T-cell (primary cell): ENCODE results near the gene PAPPA. TPM values are rescaled to one million over a fixed set of nuclear protein-coding genes. Genes with fewer than 3 reads are reported as not detected.

Source experiments
- ATAC-seq, 4 experiments: fragments of 200-7000 bp in 3 of 4; fragments of 150-1000 bp in 1 of 4; cut with Tn5 transposase; replicated peaks in 1 of 4; 1 replicate in 3 of 4; 2 replicates in 1 of 4; pipeline ENCODE4 v1.10.0; 2021; ENCODE audit warnings: moderate library complexity in 3 of 4, mild to moderate bottlenecking in 2 of 4, moderate number of reproducible peaks in 1 of 4
- CTCF ChIA-PET, 2 donors: fragments of 300-600 bp; sonication (Branson Sonifier 250); formaldehyde crosslinking; loops; one replicate each; lab custom pipeline; 2022; ENCODE audit warnings: antibody characterized with exemption in 2 of 2; lab: Charles Lee
- POLR2A ChIA-PET, 2 donors: fragments of 300-600 bp; sonication (Branson Sonifier 250); formaldehyde crosslinking; loops; one replicate each; lab custom pipeline; 2022; ENCODE audit warnings: antibody characterized with exemption in 2 of 2; lab: Charles Lee
- DNase-seq, 35 experiments: peaks; one replicate each; pipeline versions ENCODE4 v3.0.0 to v3.0.0-alpha.2; 2013 to 2023
- H3K27ac ChIP-seq: one replicate; pipeline ENCODE4 v1.5.1; 2013; ENCODE audit warnings: low read length
- H3K27me3 ChIP-seq, 2 experiments: replicated peaks in 1 of 2; 1 replicate in 1 of 2; 2 replicates in 1 of 2; pipeline versions ENCODE4 v1.6.1 to v1.7.0; 2013; ENCODE audit warnings: low read length in 1 of 2, mixed read lengths in 1 of 2; ENCODE audit not compliant: control insufficient read depth in 2 of 2, insufficient read depth in 2 of 2; ENCODE audit errors: extremely low read depth in 1 of 2
- H3K36me3 ChIP-seq, 2 donors: 1 replicate in 1 of 2; 2 replicates in 1 of 2; pipeline versions ENCODE4 v1.6.1 to v1.7.0; 2013; ENCODE audit warnings: low read length in 1 of 2; ENCODE audit not compliant: control insufficient read depth in 2 of 2, insufficient read depth in 1 of 2; ENCODE audit errors: extremely low read depth in 1 of 2
- H3K4me1 ChIP-seq, 2 experiments: 1 replicate in 1 of 2; 2 replicates in 1 of 2; pipeline versions ENCODE4 v1.6.1 to v1.7.0; 2013; ENCODE audit warnings: low read length in 2 of 2, mixed read lengths in 1 of 2; ENCODE audit not compliant: insufficient read depth in 2 of 2, control insufficient read depth in 1 of 2; ENCODE audit errors: extremely low read depth in 1 of 2
- H3K4me3 ChIP-seq, 2 donors: 1 replicate in 1 of 2; 2 replicates in 1 of 2; pipeline versions ENCODE4 v1.5.1 to v1.7.0; 2013; ENCODE audit warnings: mild to moderate bottlenecking in 2 of 2, low read length in 1 of 2, moderate library complexity in 1 of 2; ENCODE audit not compliant: control insufficient read depth in 1 of 2; ENCODE audit errors: extremely low read depth in 1 of 2
- H3K9me3 ChIP-seq: 2 replicates; pipeline ENCODE4 v1.7.0; 2013
- H3K27ac Mint-ChIP-seq, 2 donors: one replicate each; pipeline ENCODE4 v1.8.0; 2020 to 2021; ENCODE audit warnings: mild to moderate bottlenecking in 2 of 2, mixed read lengths in 2 of 2
- H3K27me3 Mint-ChIP-seq, 2 donors: one replicate each; pipeline ENCODE4 v1.8.0; 2021 to 2022; ENCODE audit warnings: mixed read lengths in 2 of 2
- H3K36me3 Mint-ChIP-seq: one replicate; pipeline ENCODE4 v1.8.0; 2021; ENCODE audit warnings: mixed read lengths
- H3K4me1 Mint-ChIP-seq, 3 donors: one replicate each; pipeline ENCODE4 v1.8.0; 2020 to 2022; ENCODE audit warnings: mixed read lengths in 3 of 3, mild to moderate bottlenecking in 1 of 3
- H3K4me3 Mint-ChIP-seq, 3 donors: one replicate each; pipeline ENCODE4 v1.8.0; 2020 to 2022; ENCODE audit warnings: mild to moderate bottlenecking in 3 of 3, mixed read lengths in 3 of 3, moderate library complexity in 3 of 3
- H3K9me3 Mint-ChIP-seq, 3 donors: one replicate each; pipeline ENCODE4 v1.8.0; 2020 to 2022; ENCODE audit warnings: mixed read lengths in 3 of 3
- WGBS: methylation state at CpG from one replicate; pipeline ENCODE4 v1.1.5; 2013; ENCODE audit warnings: missing lambda C conversion rate; ENCODE audit not compliant: insufficient coverage; 5-methylcytosine and 5-hydroxymethylcytosine counted together
- total RNA-seq, 35 experiments: library from RNA in 6 of 35; stranded (reverse) in 6 of 35; fragments of 120-200 nt in 1 of 35; gene quantifications; one replicate each; pipeline versions ENCODE4 v1.2.1 to v1.2.4 and lab custom pipeline; 2013 to 2026

PAPPA gene
- total RNA-seq, 5 donors from 2014 or later (not counting 1 experiment from before 2014, with no cell fraction given) = 0.03 to 0.09 (median 0.07) TPM; not detected in 2

DNA sequence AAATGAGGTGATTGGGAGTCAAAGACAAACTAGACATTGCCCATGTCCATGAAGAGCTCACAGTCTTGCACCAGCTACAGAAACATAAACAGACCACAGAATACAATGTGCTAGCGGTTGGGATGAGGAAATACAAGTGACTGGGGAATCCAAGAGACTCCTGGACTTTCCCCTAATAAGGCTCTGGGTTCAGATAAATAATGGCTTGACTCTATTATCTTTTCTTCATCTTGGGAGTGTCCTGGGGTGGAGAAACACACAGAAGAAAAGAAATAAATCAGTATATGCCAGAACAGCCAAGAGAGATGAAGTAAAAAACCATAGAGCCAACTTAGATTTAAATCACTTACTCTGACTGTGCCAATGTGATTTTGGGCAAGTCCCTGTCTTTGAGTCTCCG lies 227.8 kb downstream of the PAPPA start:
- H3K36me3 ChIP-seq = no peaks in the 10 kb centered on the region
- POLR2A ChIA-PET = no interaction called here
- no peak overlapping the region for H3K27ac Mint-ChIP-seq
- DNase-seq = no peak
- no peaks in the 10 kb centered on the region for H3K36me3 Mint-ChIP-seq
- WGBS = no CpG with 5 or more reads among the region's 2 CpGs
- no peak overlapping the region for H3K27ac ChIP-seq
- no peaks in the 10 kb centered on the region for H3K9me3 ChIP-seq
- no peaks in the 10 kb centered on the region for H3K4me1 Mint-ChIP-seq
- no peaks in the 10 kb centered on the region for H3K27me3 Mint-ChIP-seq
- H3K4me1 ChIP-seq = no peaks in the 10 kb centered on the region
- no peak overlapping the region for H3K4me3 ChIP-seq
- no peak for ATAC-seq
- H3K9me3 Mint-ChIP-seq = no peaks in the 10 kb centered on the region
- no peak overlapping the region for H3K4me3 Mint-ChIP-seq
- CTCF ChIA-PET = no interaction called here
- no peaks in the 10 kb centered on the region for H3K27me3 ChIP-seq

DNA sequence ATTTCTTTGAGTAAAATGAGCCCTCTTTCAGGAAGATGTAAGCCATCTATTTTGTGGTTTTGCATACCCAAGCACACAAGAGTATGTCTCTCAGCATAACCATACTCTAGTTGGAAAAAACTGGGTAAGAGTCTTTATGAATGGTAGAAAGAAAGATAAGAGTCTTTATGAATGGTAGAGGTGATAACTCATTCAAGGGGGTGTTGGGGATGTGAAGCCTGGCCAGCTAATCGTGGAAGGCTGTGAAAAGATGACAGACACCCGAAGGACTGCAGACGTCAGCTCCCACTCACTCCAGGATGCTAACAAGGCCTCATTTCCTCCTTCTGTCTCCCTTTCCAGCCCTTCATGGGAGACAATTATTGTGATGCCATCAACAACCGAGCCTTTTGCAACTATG lies 228.5 kb downstream of the PAPPA start:
- no peak for ATAC-seq
- Mint-ChIP-seq H3K9me3 (no peaks in the 10 kb centered on the region), H3K4me3 (no peak overlapping the region), H3K27me3 (no peaks in the 10 kb centered on the region), H3K36me3 (no peaks in the 10 kb centered on the region), H3K27ac (no peak overlapping the region), H3K4me1 (no peaks in the 10 kb centered on the region)
- Histone ChIP-seq H3K27me3 (no peaks in the 10 kb centered on the region), H3K9me3 (no peaks in the 10 kb centered on the region), H3K36me3 (no peaks in the 10 kb centered on the region), H3K4me1 (no peaks in the 10 kb centered on the region), H3K4me3 (no peak overlapping the region), H3K27ac (no peak overlapping the region)
- POLR2A ChIA-PET = no interaction called here
- WGBS = 70% methylated on average over 3 of the region's 4 CpGs
- CTCF ChIA-PET = no interaction called here
- no peak for DNase-seq

DNA sequence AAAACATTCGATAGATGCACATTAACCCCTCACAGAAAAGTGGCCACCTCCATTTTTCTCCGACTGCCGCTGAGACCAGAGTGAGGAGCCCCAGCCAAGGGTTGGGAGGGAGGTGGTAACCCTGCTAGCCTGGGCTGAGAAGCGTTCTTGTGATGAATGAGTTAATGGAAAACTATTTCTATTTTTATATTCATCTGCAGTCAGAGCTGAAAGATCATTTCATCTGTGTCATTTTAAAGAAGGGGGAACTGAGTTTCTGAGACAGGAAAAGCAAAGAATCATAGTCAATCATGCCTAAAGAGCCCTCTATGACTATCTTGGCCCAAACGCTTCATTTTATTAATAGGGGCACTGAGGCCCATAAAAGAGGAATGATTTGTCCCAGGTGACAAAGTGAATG lies 229.5 kb downstream of the PAPPA start:
- POLR2A ChIA-PET = no interaction called here

DNA sequence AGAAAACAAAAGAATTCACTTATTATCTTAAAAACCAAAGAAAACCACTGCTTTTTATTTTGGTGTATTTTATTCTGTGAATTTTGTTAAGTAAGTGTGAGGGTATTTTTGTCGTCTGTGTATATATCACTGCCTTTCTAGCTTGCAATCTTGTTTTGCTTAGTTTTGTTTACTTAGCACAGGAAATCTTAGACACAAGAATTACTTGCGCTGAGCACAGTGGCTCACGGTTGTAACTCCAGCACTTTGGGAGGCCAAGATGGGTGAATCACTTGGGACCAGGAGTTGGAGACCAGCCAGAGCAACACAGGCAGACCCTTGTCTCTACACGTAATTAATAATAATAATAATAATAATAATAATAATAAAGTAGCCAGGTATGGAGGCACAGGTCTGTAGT lies 230.3 kb downstream of the PAPPA start:
- Histone ChIP-seq H3K27me3 (no peaks in the 10 kb centered on the region), H3K36me3 (no peaks in the 10 kb centered on the region), H3K4me3 (no peak overlapping the region), H3K27ac (no peak overlapping the region), H3K4me1 (no peaks in the 10 kb centered on the region), H3K9me3 (no peaks in the 10 kb centered on the region)
- Mint-ChIP-seq H3K36me3 (peaks cover 3% of the 10 kb centered on the region), H3K27me3 (no peaks in the 10 kb centered on the region), H3K27ac (no peak overlapping the region), H3K4me3 (no peak overlapping the region), H3K4me1 (peaks cover 0 to 2% (median 0%) of the 10 kb centered on the region in 3 donors), H3K9me3 (no peaks in the 10 kb centered on the region)
- ATAC-seq (no peak), DNase-seq (no peak)
- POLR2A ChIA-PET = no interaction called here
- WGBS = 100% methylated on average over 2 of the region's 4 CpGs
- CTCF ChIA-PET = no interaction called here

More for the DNA sequence above, 229.5 kb downstream of the PAPPA start:
- no peak for DNase-seq
- WGBS = no CpG with 5 or more reads among the region's 5 CpGs
- Mint-ChIP-seq H3K4me3 (no peak overlapping the region), H3K36me3 (peaks cover 3% of the 10 kb centered on the region), H3K27me3 (no peaks in the 10 kb centered on the region), H3K9me3 (no peaks in the 10 kb centered on the region), H3K4me1 (peaks cover 0 to 2% (median 0%) of the 10 kb centered on the region in 3 donors), H3K27ac (no peak overlapping the region)
- Histone ChIP-seq H3K4me1 (no peaks in the 10 kb centered on the region), H3K4me3 (no peak overlapping the region), H3K36me3 (no peaks in the 10 kb centered on the region), H3K27me3 (no peaks in the 10 kb centered on the region), H3K9me3 (no peaks in the 10 kb centered on the region), H3K27ac (no peak overlapping the region)
- CTCF ChIA-PET = no interaction called here
- no peak for ATAC-seq

DNA sequence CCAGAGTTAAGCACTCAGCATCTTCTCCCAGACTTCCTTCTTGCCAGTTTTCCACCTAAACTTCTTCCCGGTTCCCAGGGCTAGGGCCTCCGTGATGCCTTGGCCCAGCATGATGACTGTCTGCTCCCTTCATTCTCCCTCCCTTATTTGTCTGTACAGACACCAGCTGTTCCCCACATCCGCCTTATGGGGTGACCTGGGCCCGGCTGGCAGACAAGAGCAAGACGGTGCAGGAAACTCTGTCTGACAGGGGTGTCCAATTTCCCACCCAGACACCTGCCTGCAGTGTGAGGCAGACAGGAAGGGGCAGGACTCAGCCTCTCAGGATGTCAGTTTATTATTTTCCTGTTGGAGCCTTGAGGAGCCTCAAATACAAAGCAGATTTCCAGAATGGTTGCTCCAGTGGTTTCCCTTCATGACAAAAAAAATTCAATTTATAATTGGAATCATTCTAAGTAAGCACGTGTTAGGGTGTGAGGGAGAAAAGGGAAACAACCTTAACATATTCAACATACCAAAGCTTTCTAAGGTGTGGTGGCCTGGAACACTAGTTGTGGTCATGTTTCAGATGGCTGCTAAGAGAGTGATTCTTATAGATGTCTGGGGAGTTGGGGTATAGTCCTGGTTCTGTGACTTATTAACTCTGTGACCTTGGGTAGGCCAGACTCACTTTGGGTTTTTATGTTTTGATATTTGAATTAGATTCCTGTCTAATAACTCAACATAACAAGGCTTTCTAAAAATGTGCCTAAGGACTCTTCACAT lies 234.5 kb downstream of the PAPPA start:
- peak in 1 of 4 experiments; percentile 19 for ATAC-seq
- Mint-ChIP-seq H3K4me1 (peaks cover 0 to 2% (median 0%) of the 10 kb centered on the region in 3 donors), H3K36me3 (peaks cover 7% of the 10 kb centered on the region), H3K4me3 (no peak overlapping the region), H3K9me3 (no peaks in the 10 kb centered on the region), H3K27me3 (no peaks in the 10 kb centered on the region), H3K27ac (no peak overlapping the region)
- no peaks in the 10 kb centered on the region for H3K36me3 ChIP-seq
- no peak overlapping the region for H3K4me3 ChIP-seq
- H3K9me3 ChIP-seq = no peaks in the 10 kb centered on the region
- H3K27me3 ChIP-seq = no peaks in the 10 kb centered on the region
- DNase-seq = no peak
- ChIA-PET POLR2A (no interaction called here), CTCF (no interaction called here)
- H3K27ac ChIP-seq = no peak overlapping the region
- 40% methylated on average over 1 of the region's 6 CpGs for WGBS
- no peaks in the 10 kb centered on the region for H3K4me1 ChIP-seq

DNA sequence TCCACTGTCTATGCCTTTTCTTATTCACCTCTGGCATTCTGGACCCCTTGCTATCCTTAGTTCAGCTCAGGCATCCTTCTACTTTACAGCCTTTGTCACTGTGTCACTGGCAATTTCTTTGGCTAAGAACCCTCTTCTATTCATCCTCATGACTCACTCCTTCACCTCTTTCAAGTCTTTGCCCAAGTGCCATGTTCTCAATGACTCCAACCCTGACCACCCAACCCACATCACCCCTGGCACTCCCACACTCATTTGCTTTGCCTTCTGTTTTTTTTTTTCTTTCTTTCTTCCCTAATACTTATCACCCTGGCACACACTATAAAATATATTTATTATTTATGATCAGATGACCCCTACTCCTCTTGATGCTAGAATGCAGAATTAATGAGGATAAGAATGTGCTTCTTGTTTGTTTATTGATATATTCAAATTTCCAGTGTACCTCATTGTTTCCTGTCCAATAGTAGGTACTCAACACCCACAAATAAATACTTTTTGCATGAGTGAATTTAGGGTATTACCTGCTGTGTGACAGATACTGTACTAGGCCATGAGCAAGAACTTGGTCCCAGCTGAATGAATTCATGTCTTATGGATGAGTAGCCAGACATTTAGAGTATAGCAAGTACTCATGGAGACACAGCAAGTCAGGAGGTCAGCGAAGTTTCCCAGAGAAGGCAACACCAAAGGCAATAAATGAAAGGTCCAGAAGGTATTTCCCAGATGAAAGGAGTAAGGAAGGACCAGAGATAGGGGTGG lies 236.1 kb downstream of the PAPPA start:
- Histone ChIP-seq H3K4me3 (no peak overlapping the region), H3K9me3 (no peaks in the 10 kb centered on the region), H3K4me1 (no peaks in the 10 kb centered on the region), H3K27ac (no peak overlapping the region), H3K27me3 (no peaks in the 10 kb centered on the region), H3K36me3 (no peaks in the 10 kb centered on the region)
- ATAC-seq (no peak), DNase-seq (no peak)
- no peak overlapping the region for H3K27ac Mint-ChIP-seq
- no peaks in the 10 kb centered on the region for H3K9me3 Mint-ChIP-seq
- ChIA-PET POLR2A (no interaction called here), CTCF (no interaction called here)
- no peak overlapping the region for H3K4me3 Mint-ChIP-seq
- peaks cover 17% of the 10 kb centered on the region for H3K36me3 Mint-ChIP-seq
- 54% methylated on average over 1 of the region's 1 CpG for WGBS
- H3K4me1 Mint-ChIP-seq = peaks cover 0 to 2% (median 0%) of the 10 kb centered on the region in 3 donors
- no peaks in the 10 kb centered on the region for H3K27me3 Mint-ChIP-seq
